Stimulated activated effector memory CD8-positive, alpha-beta T cell treated with anti-CD3 and anti-CD28 coated beads, Interleukin-12 subunit alpha, Interleukin-12 subunit beta, amount 100 ng/mL, for 72 hours (primary cell): ENCODE measurements around the gene ARHGAP25.

ENCODE experiments used
- ATAC-seq: fragments of 150-1000 bp; cut with Tn5 transposase; 2 replicates; pipeline ENCODE4 v1.10.0; 2021
- DNase-seq, 2 donors: peaks; one replicate each; pipeline ENCODE4 v3.0.0; 2021 to 2022; ENCODE audit warnings: low spot score in 2 of 2
- H3K27ac Mint-ChIP-seq: one replicate; pipeline ENCODE4 v1.8.0; 2022; ENCODE audit warnings: mild to moderate bottlenecking, mixed read lengths
- H3K36me3 Mint-ChIP-seq: one replicate; pipeline ENCODE4 v1.8.0; 2022; ENCODE audit warnings: mild to moderate bottlenecking, mixed read lengths
- H3K4me1 Mint-ChIP-seq: one replicate; pipeline ENCODE4 v1.8.0; 2022; ENCODE audit warnings: mixed read lengths
- H3K4me3 Mint-ChIP-seq: one replicate; pipeline ENCODE4 v1.8.0; 2022; ENCODE audit warnings: mild to moderate bottlenecking, mixed read lengths
- H3K9me3 Mint-ChIP-seq: one replicate; pipeline ENCODE4 v1.8.0; 2022; ENCODE audit warnings: mixed read lengths

Gene ARHGAP25

DNA sequence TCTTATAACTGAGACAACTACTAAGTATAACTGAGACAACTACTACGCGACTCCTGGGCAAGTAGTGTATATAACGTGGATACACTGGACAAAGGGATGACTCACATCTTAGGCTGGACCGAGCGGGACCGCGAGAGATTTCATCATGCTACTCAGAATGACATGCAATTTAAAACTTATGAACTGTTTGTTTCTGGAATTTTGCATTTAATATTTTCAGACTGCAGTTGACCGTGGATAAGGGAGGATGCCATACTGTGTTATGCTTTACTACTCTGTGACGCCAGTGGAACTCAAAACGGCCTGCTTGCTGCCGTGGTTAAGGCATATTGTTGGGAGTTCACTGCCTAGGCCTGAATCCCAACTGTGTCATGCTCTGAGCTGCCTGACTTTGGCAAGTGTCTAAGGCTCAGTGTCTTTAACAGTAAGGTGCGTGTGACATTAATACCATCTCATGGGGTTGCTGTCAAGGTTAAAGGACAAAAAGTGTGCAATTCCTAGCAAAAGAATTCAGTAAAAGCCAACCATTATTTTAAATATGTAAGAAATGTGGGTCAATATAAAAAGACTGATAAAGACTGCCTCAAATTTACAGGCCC, 72.0 kb downstream of the ARHGAP25 start:
- Mint-ChIP-seq H3K27ac (peak overlapping the region; percentile 87), H3K4me1 (peaks cover 56% of the 10 kb centered on the region), H3K4me3 (no peak overlapping the region), H3K36me3 (peaks cover 68% of the 10 kb centered on the region), H3K9me3 (no peaks in the 10 kb centered on the region)
- ATAC-seq, result no peak
- DNase-seq, result peak in 1 of 2 donors; percentile 37

GRCh38 chr2:68807821-68808266, 73.2 kb downstream of the ARHGAP25 start:
- ATAC-seq (peak; percentile 60), DNase-seq (peak in 1 of 2 donors; percentile 45)
- Mint-ChIP-seq H3K4me3 (no peak overlapping the region), H3K36me3 (peaks cover 81% of the 10 kb centered on the region), H3K27ac (peak overlapping the region; percentile 87), H3K9me3 (no peaks in the 10 kb centered on the region), H3K4me1 (peaks cover 64% of the 10 kb centered on the region)

DNA sequence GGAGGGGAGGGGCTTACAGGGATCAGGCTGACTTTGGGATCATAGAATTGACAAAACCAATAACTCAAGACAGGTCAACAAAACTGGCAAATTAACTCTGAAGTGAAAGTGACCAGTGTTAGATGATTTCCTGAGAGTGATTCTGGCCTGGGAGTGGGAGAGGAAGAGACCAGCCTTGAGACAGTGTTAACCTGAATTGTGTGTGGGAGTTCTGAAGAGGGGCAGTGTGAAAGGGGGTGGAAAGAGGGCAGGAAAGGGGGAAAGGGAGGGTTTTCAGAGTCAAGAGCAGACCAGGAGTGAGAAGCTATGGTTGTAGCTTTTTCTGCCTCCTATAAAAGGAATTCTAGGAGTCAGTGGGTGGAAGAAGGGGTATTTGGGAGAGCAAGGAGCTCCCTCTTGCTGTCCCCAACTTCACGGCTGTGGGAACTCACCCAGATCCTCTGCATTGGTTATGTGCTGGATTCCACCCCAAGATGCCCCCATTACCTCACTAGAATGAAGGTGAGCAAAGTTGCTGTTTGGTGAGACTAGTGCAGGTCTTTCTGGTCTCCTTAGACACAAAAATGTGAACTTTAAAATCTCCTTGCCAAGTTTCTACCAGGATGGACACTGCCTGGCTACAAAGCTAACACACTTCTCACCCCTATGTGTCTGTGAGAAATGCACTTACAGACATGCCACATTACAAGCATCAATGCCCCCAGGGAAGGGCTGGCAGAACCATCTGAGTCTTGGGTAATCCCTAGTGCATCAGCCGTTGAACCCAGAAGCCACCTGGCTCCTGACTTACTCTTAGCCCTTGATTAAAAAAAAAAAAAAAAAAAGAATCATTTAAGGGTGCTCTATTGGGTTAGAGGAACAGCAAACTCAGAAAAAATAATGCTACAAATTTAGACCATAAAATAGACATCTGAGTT, 75.0 kb downstream of the ARHGAP25 start:
- peak overlapping the region; percentile 87 for H3K27ac Mint-ChIP-seq
- H3K36me3 Mint-ChIP-seq, result peaks cover 98% of the 10 kb centered on the region
- H3K9me3 Mint-ChIP-seq, result no peaks in the 10 kb centered on the region
- H3K4me1 Mint-ChIP-seq, result peaks cover 64% of the 10 kb centered on the region
- H3K4me3 Mint-ChIP-seq, result no peak overlapping the region
- no peak for ATAC-seq
- DNase-seq, result no peak

GRCh38 chr2:68811364-68811763, 76.8 kb downstream of the ARHGAP25 start:
- Mint-ChIP-seq H3K27ac (peak overlapping the region; percentile 87), H3K4me1 (peaks cover 53% of the 10 kb centered on the region), H3K9me3 (no peaks in the 10 kb centered on the region), H3K4me3 (no peak overlapping the region), H3K36me3 (peaks cover 98% of the 10 kb centered on the region)
- ATAC-seq (no peak), DNase-seq (no peak)

DNA sequence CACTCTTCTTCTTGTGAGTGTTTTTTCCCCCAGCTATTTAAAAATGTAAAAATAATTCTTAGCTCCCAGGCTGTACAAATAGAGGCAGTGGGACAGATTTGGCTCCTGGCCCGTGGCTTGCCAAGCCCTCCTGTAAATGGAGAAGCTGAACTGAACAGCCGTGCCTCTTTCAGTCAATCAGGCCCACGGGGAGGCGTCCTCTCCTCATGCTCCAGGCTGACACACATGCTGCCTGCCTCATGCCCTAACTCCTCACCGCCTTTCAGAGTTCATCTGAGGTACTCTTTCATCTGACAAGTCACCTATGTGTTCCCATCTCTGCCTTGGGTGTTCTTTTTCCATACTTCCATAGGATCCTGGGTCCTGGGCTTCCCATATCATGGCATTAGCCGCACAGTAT, 77.6 kb downstream of the ARHGAP25 start:
- peak overlapping the region; percentile 87 for H3K27ac Mint-ChIP-seq
- peaks cover 100% of the 10 kb centered on the region for H3K36me3 Mint-ChIP-seq
- no peaks in the 10 kb centered on the region for H3K9me3 Mint-ChIP-seq
- ATAC-seq, result no peak
- no peak overlapping the region for H3K4me3 Mint-ChIP-seq
- H3K4me1 Mint-ChIP-seq, result peaks cover 44% of the 10 kb centered on the region
- no peak for DNase-seq

- Mint-ChIP-seq H3K36me3 (peaks cover 100% of the 10 kb centered on the region), H3K27ac (peak overlapping the region; percentile 87), H3K4me3 (no peak overlapping the region), H3K4me1 (peaks cover 37% of the 10 kb centered on the region), H3K9me3 (no peaks in the 10 kb centered on the region)
- ATAC-seq (no peak), DNase-seq (no peak)
Measured at GRCh38 chr2:68813596-68813995, 79.0 kb downstream of the ARHGAP25 start.

GRCh38 chr2:68817306-68817705, 82.7 kb downstream of the ARHGAP25 start:
- ATAC-seq (no peak), DNase-seq (no peak)
- no peak overlapping the region for H3K4me3 Mint-ChIP-seq
- no peaks in the 10 kb centered on the region for H3K9me3 Mint-ChIP-seq
- H3K36me3 Mint-ChIP-seq, result peaks cover 100% of the 10 kb centered on the region
- H3K27ac Mint-ChIP-seq, result peak overlapping the region; percentile 94
- H3K4me1 Mint-ChIP-seq, result peaks cover 18% of the 10 kb centered on the region

DNA sequence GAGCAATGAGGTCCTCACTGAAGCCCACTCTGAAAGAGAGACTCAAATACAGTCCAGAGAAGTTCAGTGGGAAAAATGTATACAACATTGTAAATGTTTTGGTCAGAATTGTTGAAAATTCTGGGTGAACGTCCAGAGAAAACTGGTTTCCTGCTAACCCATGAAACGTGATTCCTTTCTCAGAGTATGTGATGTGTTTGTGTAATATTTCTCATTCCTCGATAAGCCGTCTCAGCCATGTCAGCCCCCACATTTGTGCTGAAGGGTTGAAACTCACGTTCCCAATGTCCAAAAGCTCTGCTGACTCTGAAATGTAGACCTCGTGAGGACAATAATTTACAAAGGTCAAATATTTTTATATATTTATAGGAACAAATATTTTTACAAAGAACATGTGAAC, 84.9 kb downstream of the ARHGAP25 start:
- no peak for ATAC-seq
- H3K4me1 Mint-ChIP-seq, result peaks cover 13% of the 10 kb centered on the region
- H3K9me3 Mint-ChIP-seq, result no peaks in the 10 kb centered on the region
- peaks cover 100% of the 10 kb centered on the region for H3K36me3 Mint-ChIP-seq
- no peak overlapping the region for H3K4me3 Mint-ChIP-seq
- DNase-seq, result no peak
- H3K27ac Mint-ChIP-seq, result peak overlapping the region; percentile 94

DNA sequence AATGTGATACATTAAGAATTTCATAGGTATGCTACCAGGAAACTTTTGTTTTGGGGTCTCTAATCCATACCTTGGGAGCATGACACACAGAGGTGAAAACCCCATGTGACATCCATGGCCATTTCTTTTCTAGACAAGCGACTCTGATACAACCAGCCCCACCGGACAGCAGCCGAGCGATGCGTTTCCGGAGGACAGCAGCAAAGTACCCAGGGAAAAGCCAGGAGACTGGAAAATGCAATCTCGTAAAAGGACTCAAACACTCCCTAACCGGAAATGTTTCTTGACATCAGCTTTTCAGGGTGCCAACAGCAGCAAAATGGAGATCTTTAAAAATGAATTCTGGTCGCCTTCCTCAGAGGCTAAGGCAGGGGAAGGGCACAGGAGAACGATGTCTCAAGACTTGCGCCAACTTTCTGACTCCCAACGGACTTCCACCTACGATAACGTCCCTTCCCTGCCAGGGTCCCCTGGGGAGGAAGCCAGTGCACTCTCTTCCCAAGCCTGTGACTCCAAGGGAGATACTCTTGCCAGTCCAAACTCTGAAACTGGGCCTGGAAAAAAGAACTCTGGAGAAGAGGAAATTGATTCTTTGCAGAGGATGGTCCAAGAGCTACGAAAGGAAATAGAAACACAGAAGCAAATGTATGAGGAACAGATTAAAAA, 87.7 kb downstream of the ARHGAP25 start:
- ATAC-seq (no peak), DNase-seq (no peak)
- Mint-ChIP-seq H3K27ac (peak overlapping the region; percentile 93), H3K4me1 (peaks cover 26% of the 10 kb centered on the region), H3K36me3 (peaks cover 100% of the 10 kb centered on the region), H3K4me3 (no peak overlapping the region), H3K9me3 (no peaks in the 10 kb centered on the region)

DNA sequence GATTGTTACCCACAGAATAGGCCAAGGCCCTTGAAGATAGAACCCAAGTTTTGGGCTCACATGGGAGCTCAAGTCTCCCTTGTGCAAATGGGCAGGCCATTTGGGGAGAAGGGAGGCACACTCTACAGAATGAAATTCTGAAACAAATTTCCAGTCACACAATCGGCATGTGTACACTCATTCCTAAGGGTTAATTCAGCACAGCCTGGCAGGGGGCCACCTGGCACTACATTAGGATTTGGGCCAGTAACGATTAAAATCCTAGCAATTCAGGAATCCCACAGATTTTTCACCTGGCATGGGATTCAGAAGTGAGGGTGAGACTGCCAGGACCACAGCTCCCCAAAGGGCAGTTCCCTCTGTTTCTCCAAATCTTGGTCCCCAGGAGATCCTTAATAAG, 90.2 kb downstream of the ARHGAP25 start:
- Mint-ChIP-seq H3K36me3 (peaks cover 95% of the 10 kb centered on the region), H3K4me3 (no peak overlapping the region), H3K4me1 (peaks cover 42% of the 10 kb centered on the region), H3K27ac (peak overlapping the region; percentile 93), H3K9me3 (no peaks in the 10 kb centered on the region)
- DNase-seq, result no peak
- no peak for ATAC-seq

DNA sequence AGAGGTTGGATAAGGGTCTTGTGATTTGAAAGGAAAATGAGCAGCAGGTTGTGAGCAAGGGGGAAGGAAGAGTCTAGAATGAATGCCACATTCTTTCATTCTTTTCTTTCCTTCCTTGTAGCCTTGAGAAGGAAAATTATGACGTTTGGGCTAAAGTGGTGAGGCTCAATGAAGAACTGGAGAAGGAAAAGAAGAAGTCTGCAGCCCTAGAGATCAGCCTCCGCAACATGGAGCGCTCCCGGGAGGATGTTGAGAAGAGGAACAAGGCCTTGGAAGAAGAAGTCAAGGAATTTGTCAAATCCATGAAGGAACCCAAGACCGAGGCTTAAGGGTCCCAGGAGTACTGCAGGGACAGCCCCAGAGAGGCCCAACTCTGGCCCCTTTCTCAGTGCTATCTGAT, 91.3 kb downstream of the ARHGAP25 start:
- no peak overlapping the region for H3K4me3 Mint-ChIP-seq
- peaks cover 84% of the 10 kb centered on the region for H3K36me3 Mint-ChIP-seq
- no peak for ATAC-seq
- H3K9me3 Mint-ChIP-seq, result no peaks in the 10 kb centered on the region
- peak overlapping the region; percentile 93 for H3K27ac Mint-ChIP-seq
- H3K4me1 Mint-ChIP-seq, result peaks cover 47% of the 10 kb centered on the region
- DNase-seq, result no peak

DNA sequence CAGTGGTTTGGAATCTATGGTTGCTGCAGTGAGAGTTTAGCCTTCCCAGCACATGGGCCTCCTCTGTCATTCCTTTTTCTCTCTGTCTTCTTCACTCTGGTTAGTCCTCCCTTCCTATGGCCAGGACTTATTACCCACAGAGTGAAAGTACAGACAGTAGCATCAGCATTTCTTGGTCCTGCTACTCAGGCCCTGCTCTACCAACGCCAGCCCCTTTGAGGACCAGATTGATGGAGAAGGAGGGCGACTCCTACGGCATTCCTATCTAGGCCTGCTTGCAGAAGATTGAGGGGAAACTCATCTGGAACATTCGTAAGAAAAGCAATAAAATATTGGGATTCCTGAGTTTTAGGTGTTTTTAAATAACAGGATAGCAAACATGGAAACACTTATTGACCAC, 93.1 kb downstream of the ARHGAP25 start:
- ATAC-seq (no peak), DNase-seq (no peak)
- Mint-ChIP-seq H3K4me1 (peaks cover 64% of the 10 kb centered on the region), H3K4me3 (no peak overlapping the region), H3K9me3 (no peaks in the 10 kb centered on the region), H3K36me3 (peaks cover 66% of the 10 kb centered on the region), H3K27ac (peak overlapping the region; percentile 92)

- Mint-ChIP-seq H3K4me1 (peaks cover 72% of the 10 kb centered on the region), H3K36me3 (peaks cover 52% of the 10 kb centered on the region), H3K9me3 (no peaks in the 10 kb centered on the region), H3K4me3 (peak overlapping the region; percentile 67), H3K27ac (peak overlapping the region; percentile 92)
- ATAC-seq (peak; percentile 46), DNase-seq (peak in 1 of 2 donors; percentile 66)
Measured at GRCh38 chr2:68828887-68829708, 94.5 kb downstream of the ARHGAP25 start.

- no peaks in the 10 kb centered on the region for H3K9me3 Mint-ChIP-seq
- H3K4me3 Mint-ChIP-seq, result peak overlapping the region; percentile 67
- no peak for DNase-seq
- peak; percentile 46 for ATAC-seq
- peaks cover 45% of the 10 kb centered on the region for H3K36me3 Mint-ChIP-seq
- H3K27ac Mint-ChIP-seq, result peak overlapping the region; percentile 92
- peaks cover 72% of the 10 kb centered on the region for H3K4me1 Mint-ChIP-seq
Measured at GRCh38 chr2:68829749-68830148, 95.1 kb downstream of the ARHGAP25 start.
